ENCODE measurements around the gene DDX54.

GRCh38 chr12:113112043-113112899 lies 73.0 kb downstream of the DDX54 start:
- TF ChIP-seq CTCF (IDR thresholded peaks at IDR 0.05) (no peak), REST (IDR thresholded peaks at IDR 0.05; ENCODE audit: insufficient read depth in 1 of 2, low read depth in 2 of 2, low read length in 1 of 2) (no peak), POLR2AphosphoS5 (IDR thresholded peaks at IDR 0.05; ENCODE audit: low read depth, low read length) (no peak), SIN3A (IDR thresholded peaks at IDR 0.05; ENCODE audit: borderline replicate concordance, insufficient read depth, low read depth, low read length) (no peak)
